Measurements from ENCODE around the gene MAS1.

Gene MAS1

DNA sequence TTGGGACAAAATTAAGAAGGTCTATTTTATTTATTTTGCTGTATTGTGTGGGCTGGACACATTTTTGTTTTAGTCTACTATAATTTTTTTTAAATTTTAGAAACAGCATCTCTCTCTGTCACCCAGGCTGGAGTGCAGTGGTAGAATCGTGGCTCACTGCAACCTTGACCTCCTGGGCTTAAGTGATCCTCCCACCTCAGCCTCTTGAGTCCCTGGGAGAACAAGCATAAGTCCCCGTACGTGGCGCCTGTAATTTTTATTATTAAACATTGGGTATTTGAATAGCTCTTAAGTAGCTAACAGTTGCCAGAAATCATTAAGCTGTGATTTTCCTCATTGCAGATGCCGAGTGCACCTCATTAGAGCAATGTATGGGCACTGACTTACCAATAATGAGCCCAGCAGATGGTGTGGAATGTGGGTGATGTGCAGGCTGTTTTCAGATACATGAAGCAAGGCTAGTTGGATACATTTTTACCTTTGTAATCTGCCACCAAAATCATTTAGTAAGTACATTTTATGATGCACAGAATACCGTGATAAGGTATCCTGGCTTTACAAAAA, 10.3 kb upstream of the MAS1 start:
- DNase-seq, result no peak

DNA sequence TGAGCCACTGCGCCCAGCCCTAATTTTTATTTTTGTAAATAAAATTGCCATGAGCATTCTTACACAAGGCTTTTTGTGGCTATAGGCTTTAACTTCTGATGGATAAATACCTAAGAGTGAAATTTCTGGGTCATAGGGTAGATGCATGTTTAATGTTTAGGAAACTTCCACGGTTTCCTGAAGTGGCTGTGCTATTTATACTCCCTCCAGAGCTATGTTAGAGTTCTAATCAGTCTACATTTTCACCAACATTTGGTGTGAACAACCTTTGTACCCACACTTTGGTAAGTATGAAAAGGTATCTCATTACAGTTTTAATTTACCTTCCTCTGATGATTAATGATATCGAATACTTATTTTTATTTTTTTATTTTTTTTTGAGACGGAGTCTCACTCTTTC, 6.1 kb upstream of the MAS1 start:
- no peak for DNase-seq

DNA sequence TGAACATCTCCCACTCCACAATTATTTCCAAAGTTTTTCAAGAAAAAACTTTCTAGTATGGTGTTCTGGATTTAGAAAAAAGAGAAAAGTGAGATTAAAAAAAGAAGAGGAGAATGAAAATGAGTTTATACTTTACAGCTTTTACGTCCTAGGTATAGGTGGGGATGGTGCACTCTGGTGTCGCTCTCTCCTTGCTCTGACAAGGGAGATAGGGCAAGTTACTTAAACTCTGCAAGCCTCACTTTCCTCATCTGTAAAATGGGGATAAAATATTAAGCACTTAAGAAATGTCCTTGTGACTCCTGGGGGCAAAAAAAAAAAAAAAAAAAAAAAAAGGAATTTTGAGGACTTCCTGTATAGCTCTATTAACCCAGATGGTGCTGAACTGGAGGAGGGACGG, 4.5 kb upstream of the MAS1 start:
- DNase-seq, result no peak

DNA sequence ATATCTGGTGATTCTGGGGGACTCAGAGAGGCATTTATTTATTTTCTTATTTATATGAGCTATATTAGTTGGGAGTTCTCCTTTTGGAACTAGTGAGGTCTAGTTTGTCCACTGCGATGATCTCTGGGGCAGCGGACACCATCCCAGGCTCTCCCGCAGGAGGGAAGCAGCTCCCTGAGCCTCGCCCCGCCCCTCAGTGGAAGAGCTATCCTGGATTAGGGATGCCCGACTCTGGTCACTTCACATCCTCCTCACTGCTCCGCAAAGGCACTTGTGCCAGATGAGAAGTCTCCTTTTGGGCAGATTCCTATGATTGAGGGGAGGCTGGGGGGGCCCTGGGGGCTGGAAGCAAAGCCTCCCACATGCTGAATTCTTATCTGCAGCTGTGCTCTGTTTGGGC, 3.6 kb upstream of the MAS1 start:
- no peak for DNase-seq

DNA sequence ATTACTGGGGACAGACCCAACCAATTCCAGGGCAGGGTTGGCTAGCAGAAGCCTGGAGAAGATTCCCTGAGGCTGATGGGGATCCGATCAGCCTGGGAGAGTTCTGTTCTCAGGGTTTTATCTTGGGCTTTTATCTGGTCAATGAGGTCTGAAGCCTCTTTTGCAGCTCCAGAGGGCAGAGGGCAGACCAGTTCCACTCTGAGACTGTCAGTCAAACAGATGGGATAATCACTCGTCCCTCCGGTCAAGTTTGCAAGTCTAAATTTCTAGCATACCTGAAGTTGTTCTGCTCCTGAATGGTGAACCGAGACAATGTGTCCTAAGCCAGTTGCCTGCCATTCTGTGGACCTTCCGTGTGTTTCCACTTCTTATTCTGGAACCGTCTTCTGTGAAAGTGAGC, 3.0 kb upstream of the MAS1 start:
- no peak for DNase-seq

DNA sequence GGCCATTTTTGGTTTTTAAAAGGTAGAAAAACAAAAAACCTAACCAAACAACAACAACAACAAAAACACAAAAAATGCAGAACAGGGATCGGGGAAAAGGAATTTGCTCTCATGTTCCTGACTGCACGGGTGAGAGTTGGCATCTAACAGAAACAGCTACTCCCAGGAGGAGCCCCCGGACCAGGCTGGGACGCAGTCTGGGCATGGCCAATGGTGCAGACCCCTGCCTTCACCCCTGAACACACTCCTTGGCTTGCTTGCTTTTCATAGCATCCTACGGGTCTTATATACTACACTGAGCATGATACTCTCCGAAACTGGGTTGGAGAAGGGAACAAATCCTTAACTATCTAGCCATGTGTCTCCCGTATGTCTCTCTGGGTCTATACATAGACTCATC, 587 bp upstream of the MAS1 start:
- no peak for DNase-seq

DNA sequence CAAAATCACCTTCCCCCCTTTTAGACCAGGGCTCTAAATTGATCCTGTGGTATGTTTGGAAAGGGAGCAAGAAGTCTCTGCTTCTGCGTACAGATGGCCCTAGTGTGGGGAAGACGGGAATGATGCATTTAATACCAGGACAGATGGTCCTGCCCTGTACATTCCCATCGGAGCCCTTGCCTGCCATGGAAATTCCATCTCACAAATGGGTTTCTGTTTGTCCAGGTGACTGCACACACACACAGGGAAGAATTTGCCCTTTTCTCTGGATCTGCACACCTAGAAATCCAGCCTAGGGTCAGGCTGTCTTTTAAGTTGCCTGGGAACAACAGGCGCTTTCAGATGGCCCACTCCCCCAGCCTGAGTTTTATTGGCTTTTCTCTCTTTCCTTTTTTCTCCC, 1.3 kb downstream of the MAS1 start:
- DNase-seq, result no peak

DNA sequence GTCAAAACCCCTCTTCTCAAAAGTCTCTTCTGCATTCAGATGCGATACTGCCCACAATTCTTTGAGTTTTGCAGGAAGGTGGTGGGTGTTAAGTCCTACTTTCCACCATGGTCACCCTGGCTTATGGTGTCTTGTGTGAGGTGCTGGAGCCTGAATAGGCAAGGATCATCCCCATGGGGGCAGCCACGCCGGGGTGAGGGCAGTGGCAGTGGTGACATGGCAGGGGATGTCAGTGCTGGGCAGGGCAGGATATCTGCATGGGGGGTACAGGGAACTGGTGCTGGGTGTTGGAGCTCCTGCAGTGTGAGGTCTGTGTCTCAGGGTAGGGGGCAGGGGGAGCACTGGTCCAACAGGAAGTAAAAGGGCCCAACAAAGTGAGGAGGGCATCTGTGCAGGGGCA, 2.3 kb downstream of the MAS1 start:
- DNase-seq, result no peak

DNA sequence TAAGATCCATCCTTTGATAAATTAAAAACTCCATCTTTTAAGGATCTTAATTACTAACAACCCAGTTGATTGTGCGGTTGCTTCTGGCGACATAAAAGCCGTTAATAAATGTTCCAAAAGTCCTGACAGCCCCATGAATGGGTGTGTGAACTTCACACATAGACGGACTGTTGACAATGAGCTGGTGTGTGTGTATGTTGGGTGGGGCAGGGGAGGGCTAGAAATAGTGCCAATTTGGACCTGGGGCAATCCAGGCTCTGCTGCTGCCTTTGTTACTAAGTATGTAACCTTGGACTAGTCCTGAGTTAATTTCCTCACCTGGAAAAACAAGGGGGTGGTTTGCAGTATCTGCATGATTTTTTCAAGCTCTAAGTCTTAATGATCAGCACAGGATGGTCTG, 4.2 kb downstream of the MAS1 start:
- no peak for DNase-seq

DNA sequence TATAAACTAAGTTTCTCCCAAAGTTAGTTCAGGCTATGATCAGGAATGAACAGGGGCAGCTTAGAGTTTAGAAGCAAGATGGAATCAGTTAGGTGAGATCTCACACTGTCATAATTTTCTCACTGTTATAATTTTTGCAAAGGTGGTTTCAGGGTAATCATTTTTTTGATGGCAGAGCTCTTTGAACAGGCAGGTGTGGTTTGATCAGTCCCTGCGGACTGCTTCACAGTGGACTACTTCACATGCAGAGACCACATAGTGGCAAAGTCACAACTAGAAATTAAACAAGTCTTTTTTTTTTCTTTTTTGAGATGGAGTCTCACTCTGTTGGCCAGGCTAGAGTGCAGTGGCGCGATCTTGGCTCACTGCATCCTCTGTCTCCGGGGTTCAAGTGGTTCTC, 6.8 kb downstream of the MAS1 start:
- DNase-seq, result no peak

DNA sequence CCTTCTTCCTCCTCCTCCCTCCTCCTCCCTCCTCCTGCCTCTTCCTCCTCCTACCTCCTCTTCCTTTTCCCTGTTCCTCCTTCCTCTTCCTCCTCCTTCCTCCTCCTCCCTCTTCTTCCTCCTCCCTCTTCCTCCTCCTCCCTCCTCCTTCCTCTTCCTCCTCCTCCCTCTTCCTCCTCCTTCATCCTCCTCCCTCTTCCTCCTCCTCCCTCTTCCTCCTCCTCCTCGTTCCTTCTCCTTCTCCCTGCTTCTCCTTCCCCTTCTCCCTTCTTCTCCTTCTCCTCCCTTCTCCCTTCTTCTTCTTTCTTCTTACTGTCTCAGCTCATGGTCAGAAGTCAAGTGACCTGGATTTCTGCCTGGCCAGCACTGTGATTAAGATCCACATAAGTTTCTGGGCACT, 7.7 kb downstream of the MAS1 start:
- DNase-seq, result no peak

DNA sequence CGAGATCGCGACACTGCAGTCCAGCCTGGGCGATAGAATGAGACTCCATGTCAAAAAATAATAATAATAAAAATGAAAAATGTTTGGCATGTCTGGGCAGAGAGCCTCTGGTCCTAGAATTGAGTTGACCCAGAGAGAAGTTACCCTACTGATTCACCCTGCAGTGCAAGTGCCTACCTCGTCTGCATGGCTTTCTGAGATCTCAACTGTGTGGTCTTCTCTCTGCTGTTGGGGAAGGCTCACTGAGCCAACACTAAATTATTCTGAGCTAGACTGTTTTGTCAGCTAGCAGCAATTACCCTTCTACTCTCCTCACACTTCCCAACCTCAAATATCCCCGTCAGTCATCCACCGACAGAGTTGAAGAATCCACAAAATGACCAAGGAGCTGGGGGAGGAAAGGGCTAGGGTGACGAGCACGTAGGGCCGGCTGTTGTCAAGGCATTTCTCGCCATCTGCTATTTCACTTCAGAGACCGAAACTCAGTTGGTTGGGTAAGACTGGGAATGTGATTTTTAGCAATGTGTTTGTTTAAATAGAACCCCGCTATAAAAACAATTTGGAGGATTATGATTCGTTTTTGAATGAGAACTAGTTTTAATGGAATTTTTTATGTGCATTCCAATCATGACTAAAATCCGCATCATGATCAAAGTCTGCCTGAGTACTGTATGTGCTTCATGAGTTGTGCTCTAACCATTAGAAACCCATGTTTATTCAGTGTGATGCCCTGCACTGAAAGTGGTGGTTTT, 9.4 kb downstream of the MAS1 start:
- no peak for DNase-seq

DNA sequence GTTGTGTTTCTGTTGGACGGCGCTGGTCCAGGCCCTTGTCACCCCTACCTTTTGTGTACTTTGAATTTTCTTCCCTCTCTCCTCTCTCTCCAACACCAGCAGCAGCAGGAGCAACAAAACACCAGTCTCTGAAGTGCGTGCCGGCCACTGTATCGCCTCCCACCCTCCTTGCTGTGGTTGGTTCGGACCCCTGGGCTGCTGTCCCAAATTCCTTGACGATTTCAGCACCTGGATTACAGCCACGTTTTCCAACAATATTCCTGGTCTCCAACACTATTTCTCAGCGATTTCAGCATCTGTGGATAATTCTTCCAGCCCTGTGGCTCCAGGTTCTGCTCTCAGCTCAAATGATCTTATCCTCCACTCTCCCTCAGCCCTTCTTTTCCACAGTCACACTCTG, 11.8 kb downstream of the MAS1 start:
- DNase-seq, result no peak

DNA sequence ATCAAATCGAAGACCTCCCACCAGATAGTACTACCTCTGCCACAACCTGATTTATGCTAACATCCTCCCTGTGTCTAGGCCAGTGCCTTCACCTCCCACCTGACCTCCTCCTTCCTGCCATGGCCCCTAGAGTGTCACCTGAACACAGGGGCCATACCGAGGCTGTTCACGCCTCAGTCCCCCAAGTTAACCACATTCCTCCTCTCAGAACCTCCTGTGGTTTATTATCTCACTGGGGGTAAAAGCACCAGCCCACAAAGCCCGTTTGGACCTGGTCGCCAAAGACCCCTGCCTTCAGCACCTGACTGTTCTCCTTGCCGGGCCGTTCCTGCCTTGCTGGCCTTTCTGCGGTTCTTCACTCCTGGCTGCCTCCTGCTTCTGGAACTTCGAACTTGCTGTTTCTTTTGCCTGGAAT, 13.7 kb downstream of the MAS1 start:
- DNase-seq, result no peak

DNA sequence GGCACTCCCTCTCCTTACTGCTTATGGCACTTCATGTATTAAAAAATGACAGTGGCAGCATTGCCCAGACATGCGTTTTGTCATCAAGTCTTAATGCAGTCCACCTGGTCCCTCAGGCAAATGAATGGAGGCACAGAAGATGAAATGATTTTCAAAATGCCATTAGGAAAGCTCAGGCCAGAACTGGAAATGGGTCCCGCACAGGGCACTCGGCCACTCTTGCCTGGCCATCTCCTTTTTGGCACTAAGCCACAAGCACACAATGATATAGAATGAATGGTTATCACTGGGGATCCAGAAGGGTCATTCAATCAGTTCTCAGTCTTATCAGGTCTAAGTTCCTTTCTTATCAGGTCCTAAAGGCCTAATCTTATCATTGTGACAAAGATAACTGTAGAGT, 15.6 kb downstream of the MAS1 start:
- DNase-seq, result no peak

DNA sequence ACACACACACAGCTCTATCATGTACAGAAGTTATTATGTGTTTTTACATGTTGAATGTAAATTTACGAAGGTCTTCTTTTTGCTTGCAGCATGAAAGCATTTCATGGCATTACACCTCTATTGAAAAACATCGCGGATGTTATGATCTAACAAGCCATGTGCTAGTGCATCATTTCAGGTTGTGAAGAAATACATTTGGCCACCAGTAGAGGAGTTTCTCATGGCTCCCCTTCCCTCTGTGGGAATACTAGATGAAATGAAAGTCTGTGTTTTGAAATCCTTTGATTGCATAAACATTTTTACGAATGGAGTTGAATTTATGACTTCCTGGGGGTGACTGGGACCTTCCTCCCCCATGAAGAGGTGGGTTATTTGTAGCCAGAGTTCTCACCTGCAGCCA, 17.7 kb downstream of the MAS1 start:
- peak; percentile 86 for DNase-seq

DNA sequence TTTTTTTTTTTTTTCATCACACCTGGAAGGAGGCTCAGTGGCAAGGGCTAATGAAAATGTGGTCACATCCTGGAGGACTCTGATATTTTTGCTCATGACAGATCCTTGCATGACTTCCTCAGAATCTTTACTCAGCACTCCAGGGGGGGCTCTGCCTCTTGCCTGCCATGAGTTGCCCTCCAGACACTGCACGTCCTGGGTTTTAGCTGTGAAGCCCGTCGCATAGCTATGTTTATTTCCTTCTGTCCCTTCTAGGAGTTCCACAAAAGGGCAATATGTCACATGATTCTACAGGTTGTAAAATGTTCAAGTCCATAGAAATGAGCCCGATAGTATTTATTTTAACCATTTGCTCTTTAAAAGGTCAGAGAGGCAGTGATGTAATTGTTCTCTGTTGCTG, 18.2 kb downstream of the MAS1 start:
- peak; percentile 9 for DNase-seq

DNA sequence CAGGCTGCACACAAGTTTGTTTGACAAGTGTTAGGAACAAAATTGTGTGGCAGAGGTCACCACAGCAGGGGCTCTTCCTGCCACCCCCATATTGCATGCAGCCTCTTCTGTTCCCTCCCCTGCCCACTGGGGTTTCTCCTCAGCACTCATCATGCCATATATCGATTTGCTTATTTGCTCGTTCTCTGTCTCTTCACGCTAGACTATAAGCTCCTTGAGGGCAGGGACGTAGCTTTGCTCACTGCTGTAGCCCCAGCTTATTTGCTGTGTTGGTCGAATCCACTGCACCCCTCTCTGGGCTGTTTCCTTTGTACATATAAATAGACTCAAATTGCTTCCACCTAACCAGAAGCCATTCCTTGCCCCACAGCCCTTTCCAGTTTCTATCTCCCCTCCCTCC, 19.6 kb downstream of the MAS1 start:
- no peak for DNase-seq

DNA sequence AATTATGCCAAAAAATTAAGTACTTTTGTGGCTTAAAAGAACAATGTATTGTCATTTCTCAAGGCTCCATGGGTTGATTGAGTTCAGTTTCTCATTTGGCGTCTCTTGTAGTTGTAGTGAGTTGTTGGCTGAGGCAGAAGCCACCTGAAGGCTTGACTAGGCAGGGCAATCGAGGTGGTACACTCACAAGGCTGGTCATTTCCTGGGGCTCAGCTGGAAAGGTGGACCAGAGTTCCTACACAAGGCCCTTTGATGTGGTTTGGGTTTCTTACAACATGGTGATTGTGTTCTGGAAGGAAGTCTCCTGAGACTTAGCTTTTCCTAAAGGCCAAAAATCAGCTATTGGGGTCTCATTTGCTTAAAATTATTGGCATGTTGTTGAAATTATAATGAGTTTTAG, 22.6 kb downstream of the MAS1 start:
- no peak for DNase-seq

DNA sequence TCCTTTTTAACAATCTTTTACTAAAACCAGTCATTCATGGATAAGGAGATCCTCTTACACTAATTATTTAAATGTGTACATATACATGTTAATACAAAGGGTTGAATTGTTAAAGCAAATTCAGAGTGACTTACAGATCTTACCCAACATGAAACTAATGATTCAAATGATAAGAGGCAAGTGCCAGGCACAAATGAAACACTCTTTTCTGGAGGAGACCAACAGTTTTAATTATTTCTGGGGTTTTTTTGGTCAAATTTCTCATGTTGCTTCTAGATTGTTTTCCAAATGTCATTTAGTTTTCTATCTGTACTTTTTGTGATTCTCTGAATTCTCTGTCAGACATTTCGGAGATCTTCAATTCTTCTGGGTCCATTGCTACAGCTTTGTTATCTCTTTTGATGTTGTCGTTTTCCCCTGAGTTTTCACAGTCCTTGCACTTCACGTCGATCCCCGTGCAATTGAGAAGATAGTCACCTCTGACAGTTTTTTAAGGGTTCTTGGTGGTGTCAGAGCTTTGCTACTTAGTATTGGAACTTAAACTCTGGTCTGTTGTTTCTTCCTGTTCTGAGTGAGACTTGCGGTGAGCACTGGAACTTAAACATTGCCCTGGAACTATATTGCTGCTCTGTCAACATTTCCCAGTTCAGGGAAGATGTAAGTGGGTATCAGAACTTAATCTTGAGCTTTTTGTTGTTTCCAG, 23.2 kb downstream of the MAS1 start:
- DNase-seq, result no peak

DNA sequence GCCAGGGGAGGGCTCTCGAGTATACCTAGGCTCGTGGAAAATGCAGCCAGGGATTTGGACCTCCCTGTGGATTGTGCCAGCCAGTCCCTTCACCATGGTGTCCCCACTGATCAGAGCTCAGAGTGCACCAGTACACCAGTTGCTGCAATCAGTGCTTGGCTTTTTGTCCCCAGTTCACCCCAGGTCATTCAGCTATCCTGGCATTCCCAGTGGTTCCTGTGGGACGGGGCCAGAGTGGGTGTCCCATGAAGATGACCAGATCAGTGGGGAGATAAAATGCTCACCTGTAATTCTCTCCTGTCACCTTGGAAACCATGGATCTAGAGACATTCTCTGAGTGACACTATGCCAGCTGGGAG, 23.8 kb downstream of the MAS1 start:
- DNase-seq, result no peak

DNA sequence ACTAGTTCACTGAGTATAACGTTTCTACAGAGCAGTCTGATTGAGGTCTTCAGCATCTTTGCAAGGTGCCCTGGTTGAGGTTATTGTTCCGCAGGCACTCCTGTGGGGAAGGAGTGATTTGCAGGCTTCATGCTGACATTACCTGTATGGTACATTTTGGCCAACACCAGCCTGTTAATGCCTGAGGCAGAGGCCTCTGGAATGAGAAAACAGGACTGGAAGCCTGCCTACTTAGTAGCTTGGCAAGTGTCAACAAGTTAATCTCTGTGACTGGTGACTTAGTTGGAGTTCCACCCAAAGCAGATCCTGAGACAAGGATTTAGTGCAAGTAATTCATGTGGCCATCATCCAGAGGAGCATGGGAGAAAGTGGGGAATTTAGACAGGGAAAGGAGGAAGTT, 24.6 kb downstream of the MAS1 start:
- DNase-seq, result no peak

DNA sequence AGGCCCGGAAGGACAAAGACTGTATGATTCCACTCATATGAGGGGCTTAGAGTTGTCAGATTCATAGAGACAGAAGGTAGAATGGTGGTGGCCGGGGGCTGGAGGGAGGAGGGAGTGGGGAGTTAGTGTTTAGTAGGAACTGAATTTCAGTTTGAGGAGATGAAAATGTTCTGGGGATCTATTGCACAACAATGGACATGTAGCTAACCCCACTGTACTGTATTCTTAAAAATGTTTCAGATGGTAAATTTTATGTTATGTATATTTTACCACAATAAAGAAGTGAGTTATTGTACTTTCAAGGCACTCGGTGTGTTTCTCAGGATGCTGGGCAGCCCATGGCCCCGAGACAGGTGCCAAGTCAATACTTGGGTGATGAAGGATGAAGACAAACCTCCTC, 25.4 kb downstream of the MAS1 start:
- DNase-seq, result no peak

DNA sequence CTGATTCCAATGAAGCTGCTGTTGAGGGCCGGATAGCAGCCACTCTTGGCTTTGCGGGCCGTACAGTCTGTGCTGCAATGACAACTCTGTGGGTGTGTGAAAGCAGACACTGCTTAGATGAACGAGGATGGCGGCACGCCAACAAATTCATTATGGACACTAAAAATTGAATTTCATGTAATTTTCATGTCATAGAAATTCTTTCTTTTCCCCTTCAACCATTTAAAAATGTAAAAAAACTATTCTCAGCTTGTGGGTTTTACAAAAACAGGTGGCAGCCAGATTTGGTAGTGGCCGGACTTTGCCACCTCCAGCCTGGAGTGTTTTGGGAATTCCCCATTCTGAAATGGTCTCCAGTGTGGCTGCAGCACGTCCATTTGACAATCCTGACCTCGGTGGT, 26.0 kb downstream of the MAS1 start:
- DNase-seq, result no peak

DNA sequence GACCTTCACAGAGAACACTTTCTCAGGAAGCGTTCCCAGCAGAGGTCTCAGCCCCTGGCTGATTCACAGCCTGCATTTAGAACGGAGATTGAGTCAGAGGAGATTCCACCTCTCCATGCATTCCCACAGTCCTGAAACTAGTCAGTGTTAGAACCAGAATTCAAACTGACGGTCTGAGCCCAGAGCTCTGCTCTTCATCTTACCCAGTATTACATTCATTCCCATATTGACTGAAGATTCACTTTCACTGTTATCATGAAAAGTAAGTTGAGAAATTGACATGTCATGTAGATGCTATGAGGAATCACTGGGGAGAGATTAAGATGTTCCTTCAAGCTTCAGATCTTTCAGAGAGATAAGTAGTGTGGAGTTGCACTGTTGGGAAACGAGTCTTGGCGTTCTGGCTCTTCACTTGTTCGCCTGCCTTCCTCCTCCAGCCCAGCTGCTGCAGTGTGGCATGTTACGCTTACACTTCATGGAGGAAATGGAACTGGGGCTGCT, 28.3 kb downstream of the MAS1 start:
- DNase-seq, result no peak
